ENCODE results near the gene TENM4. TPM values are rescaled to one million over a fixed set of nuclear protein-coding genes. Genes with fewer than 3 reads are reported as not detected.

The TENM4 gene
- total and polyA plus RNA-seq, 10 of the 15 experiments (the other 5 are each of a cell fraction or from before 2014, with no cell fraction given) = 0.03 to 0.12 (median 0.06) TPM; not detected in 7

GRCh38 chr11:79139900-79140299 is 300.9 kb downstream of the TENM4 start:
- ChIA-PET SMC1A (ENCODE audit: uncharacterized antibody, unreplicated experiment) (no interaction called here), POLR2A (no interaction called here), RAD21 (ENCODE audit: unreplicated experiment) (no interaction called here), CTCF (no interaction called here)
- Histone ChIP-seq H4K20me1 (ENCODE audit: control insufficient read depth, insufficient read depth) (no peaks in the 10 kb centered on the region), H3K79me2 (ENCODE audit: control insufficient read depth, insufficient read depth, low read length) (no peaks in the 10 kb centered on the region), H2AFZ (ENCODE audit: control insufficient read depth, low read depth, low read length) (no peak overlapping the region), H3K4me1 (ENCODE audit: control insufficient read depth, insufficient read depth, low read length) (no peaks in the 10 kb centered on the region), H3K9ac (ENCODE audit: control insufficient read depth, insufficient read depth, low read length) (no peak overlapping the region), H3K36me3 (ENCODE audit: control insufficient read depth in 2 of 2, insufficient read depth in 2 of 2, low read length in 1 of 2) (no peaks in the 10 kb centered on the region), H3K4me3 (no peak overlapping the region), H3K9me3 (replicated peaks; ENCODE audit: control insufficient read depth, insufficient read depth, low read length) (no peaks in the 10 kb centered on the region), H3K27ac (ENCODE audit: control insufficient read depth, insufficient read depth) (no peak overlapping the region), H3K27me3 (replicated peaks in 1 of 2; ENCODE audit: control insufficient read depth in 2 of 2, insufficient read depth in 2 of 2, low read length in 1 of 2) (no peaks in the 10 kb centered on the region), H3K4me2 (ENCODE audit: control insufficient read depth, insufficient read depth) (no peak overlapping the region)
- in situ Hi-C loops (cut with MboI) (no loop called here), intact Hi-C loops (cut with micrococcal nuclease; ENCODE audit: unreplicated experiment) (no loop called here)
- ATAC-seq (no peak), DNase-seq (ENCODE audit: low read depth, low spot score) (no peak), FAIRE-seq (no peak)
- TF ChIP-seq BCL11A (IDR thresholded peaks at IDR 0.05; ENCODE audit: low read depth, low read length) (no peak), SREBF1 (IDR thresholded peaks at IDR 0.05; ENCODE audit: low read length) (no peak), ZSCAN29 (IDR thresholded peaks at IDR 0.05) (no peak), SMARCA5 (IDR thresholded peaks at IDR 0.05) (no peak), RFX5 (IDR thresholded peaks at IDR 0.05; ENCODE audit: low read depth, low read length) (no peak), NKRF (conservative IDR thresholded peaks at IDR 0.05) (no peak), SP1 (IDR thresholded peaks at IDR 0.05; ENCODE audit: low read depth, low read length) (no peak), POLR2A (IDR thresholded peaks at IDR 0.05; ENCODE audit: low read depth, low read length) (no peak), NFYA (IDR thresholded peaks at IDR 0.05; ENCODE audit: borderline replicate concordance, low read depth, low read length) (no peak), RAD51 (IDR thresholded peaks at IDR 0.05) (no peak), MTA3 (IDR thresholded peaks at IDR 0.05; ENCODE audit: borderline replicate concordance, low read length) (no peak), PKNOX1 (IDR thresholded peaks at IDR 0.05) (no peak), CBX5 (IDR thresholded peaks at IDR 0.05; ENCODE audit: low read depth) (no peak), GABPA (IDR thresholded peaks at IDR 0.05; ENCODE audit: low read depth) (no peak), MTA2 (IDR thresholded peaks at IDR 0.05; ENCODE audit: low read depth) (no peak), ELK1 (IDR thresholded peaks at IDR 0.05; ENCODE audit: low read depth, low read length) (no peak), MEF2B (IDR thresholded peaks at IDR 0.05; ENCODE audit: partially characterized antibody, poor library complexity, severe bottlenecking) (no peak)
- BruUV-seq (replicated peaks) = no TSS peak
- WGBS (ENCODE audit: insufficient coverage, insufficient replicate concordance, low lambda C conversion rate, missing lambda C conversion rate) = 91% methylated on average over 4 of the region's 4 CpGs
